Measurements from ENCODE around the gene C22orf23. TPM values are rescaled to one million over a fixed set of nuclear protein-coding genes. Genes with fewer than 3 reads are reported as not detected.

Gene C22orf23
- total and polyA plus RNA-seq, 2 experiments from 2014 or later, result 0.80 to 2.5 TPM

DNA sequence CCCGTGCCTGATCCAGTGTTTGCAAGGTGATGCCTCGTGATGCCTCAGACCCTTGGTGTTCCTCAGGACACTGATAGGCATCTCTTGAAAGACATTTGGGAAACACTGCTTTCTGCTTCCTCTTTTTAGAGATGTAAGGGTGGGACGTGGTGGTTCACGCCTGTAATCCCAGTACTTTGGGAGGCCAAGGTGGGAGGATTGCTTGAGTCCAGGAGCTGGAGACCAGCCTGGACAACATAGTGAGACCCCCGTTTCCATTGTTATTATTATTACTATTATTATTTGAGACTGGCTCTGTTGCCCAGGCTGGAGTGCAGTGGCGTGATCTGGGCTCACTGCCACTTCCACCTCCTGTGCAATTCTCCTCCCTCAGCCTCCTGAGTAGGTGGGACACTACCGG is 37.5 kb upstream of the C22orf23 start:
- TF ChIP-seq, protein P1, sequence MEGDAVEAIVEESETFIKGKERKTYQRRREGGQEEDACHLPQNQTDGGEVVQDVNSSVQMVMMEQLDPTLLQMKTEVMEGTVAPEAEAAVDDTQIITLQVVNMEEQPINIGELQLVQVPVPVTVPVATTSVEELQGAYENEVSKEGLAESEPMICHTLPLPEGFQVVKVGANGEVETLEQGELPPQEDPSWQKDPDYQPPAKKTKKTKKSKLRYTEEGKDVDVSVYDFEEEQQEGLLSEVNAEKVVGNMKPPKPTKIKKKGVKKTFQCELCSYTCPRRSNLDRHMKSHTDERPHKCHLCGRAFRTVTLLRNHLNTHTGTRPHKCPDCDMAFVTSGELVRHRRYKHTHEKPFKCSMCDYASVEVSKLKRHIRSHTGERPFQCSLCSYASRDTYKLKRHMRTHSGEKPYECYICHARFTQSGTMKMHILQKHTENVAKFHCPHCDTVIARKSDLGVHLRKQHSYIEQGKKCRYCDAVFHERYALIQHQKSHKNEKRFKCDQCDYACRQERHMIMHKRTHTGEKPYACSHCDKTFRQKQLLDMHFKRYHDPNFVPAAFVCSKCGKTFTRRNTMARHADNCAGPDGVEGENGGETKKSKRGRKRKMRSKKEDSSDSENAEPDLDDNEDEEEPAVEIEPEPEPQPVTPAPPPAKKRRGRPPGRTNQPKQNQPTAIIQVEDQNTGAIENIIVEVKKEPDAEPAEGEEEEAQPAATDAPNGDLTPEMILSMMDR (IDR thresholded peaks at IDR 0.05; ENCODE audit: low read depth, low read length), result no peak
- no peak overlapping the region for H3K27ac ChIP-seq

DNA sequence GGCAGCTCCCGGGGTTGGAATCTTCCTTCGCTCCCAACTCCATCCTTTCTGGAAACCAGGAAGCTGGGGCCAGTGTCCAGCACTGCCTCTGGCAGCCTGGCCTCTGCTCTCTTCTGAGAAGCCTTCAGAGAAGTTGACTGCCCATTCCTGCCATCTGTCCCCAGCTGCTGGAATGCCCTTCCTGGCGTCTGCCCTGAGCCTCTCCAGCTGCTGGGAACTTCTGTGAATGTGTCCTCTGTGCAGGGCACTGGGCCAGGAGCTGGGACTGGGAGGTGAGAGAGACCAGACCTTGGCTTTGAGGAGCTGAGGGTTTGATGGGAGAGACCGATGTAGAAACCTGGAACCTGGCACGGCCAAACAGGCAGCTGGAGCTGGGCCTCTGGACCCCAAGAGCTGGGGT is 36.9 kb upstream of the C22orf23 start:
- Histone ChIP-seq H3K36me3 (no peaks in the 10 kb centered on the region), H3K4me1 (ENCODE audit: low read depth) (no peaks in the 10 kb centered on the region), H3K27me3 (no peaks in the 10 kb centered on the region), H3K4me3 (no peak overlapping the region), H3K27ac (no peak overlapping the region), H3K9me3 (ENCODE audit: low read depth) (no peaks in the 10 kb centered on the region)
- TF ChIP-seq, protein P1 (IDR thresholded peaks at IDR 0.05; ENCODE audit: low read depth, low read length), result no peak
- no peak for DNase-seq (ENCODE audit: low read depth in 1 of 2, low spot score in 1 of 2)

More for the DNA sequence above, 37.5 kb upstream of the C22orf23 start:
- no peaks in the 10 kb centered on the region for H3K36me3 ChIP-seq
- H3K27me3 ChIP-seq, result no peaks in the 10 kb centered on the region
- no peaks in the 10 kb centered on the region for H3K9me3 ChIP-seq (ENCODE audit: low read depth)
- no peak for DNase-seq (ENCODE audit: low read depth in 1 of 2, low spot score in 1 of 2)
- no peaks in the 10 kb centered on the region for H3K4me1 ChIP-seq (ENCODE audit: low read depth)
- no peak overlapping the region for H3K4me3 ChIP-seq

DNA sequence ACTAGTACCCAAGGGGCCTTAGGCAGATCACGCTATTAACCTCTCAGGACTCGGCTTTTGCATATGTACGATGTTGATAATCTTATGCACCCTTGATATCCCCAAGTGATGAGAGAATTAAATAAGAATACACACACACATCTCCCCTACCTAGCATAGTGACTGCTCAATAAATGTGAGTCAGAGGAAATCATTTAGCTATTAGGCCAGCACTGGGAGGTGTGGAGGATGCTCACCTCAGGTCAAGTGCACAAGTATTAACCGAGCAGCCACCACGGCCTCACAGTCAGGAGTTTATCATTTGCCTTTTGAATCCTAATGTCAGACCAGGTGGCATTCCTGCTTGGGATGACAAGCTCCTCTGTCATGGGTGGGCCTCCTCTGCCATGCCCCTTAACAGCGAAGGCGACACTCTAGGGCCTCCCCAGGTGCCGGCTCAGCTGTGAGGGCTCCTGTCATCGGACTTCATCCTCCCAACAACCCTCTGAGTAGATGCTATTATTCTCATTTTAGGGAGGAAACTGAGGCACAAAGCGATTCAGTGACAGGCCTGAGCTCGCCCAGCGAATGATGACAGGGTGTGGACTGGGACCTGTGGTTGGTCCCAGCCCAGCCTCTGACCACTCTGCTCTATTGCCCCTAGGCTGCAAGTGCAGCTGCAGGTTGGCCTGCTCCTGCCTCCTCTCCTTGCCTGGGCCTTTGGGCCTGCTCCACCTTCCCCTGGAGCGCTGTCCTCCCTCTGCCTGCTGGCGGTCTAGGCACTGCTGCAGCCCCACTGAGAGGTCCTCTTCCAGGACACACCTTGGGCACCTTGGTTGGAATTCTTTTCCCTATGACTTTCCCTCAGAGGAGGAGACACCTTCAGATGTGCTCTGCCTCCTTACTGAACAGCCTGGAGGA is 36.0 kb upstream of the C22orf23 start:
- no peak for DNase-seq (ENCODE audit: low read depth in 1 of 2, low spot score in 1 of 2)
- Histone ChIP-seq H3K4me3 (no peak overlapping the region), H3K9me3 (ENCODE audit: low read depth) (no peaks in the 10 kb centered on the region), H3K36me3 (no peaks in the 10 kb centered on the region), H3K27me3 (peaks cover 6% of the 10 kb centered on the region), H3K27ac (no peak overlapping the region), H3K4me1 (ENCODE audit: low read depth) (no peaks in the 10 kb centered on the region)
- TF ChIP-seq, protein P1 (IDR thresholded peaks at IDR 0.05; ENCODE audit: low read depth, low read length), result no peak

DNA sequence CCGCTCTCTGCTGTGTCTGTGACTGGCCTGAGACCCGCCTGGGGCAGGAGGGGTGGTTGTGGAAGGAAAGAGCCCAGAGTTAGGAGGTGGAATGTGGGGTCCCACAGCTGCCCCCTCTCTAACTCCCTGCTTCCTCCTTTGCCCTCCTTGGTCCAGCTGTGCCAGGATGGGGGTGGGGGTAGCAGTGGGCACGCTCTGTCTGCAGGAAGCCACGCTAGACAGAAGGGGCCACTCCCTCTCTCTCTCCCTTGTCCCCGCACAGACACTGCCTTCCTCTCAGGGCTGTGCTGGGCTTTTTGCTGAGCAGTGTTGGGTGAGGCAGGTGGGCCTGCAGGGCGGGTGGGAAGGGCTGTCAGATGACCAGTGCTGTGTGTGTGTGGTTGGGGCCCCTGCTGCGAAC is 33.0 kb upstream of the C22orf23 start:
- TF ChIP-seq, protein P1 (IDR thresholded peaks at IDR 0.05; ENCODE audit: low read depth, low read length), result no peak
- no peak for DNase-seq (ENCODE audit: low read depth in 1 of 2, low spot score in 1 of 2)
- no peak overlapping the region for H3K4me3 ChIP-seq

DNA sequence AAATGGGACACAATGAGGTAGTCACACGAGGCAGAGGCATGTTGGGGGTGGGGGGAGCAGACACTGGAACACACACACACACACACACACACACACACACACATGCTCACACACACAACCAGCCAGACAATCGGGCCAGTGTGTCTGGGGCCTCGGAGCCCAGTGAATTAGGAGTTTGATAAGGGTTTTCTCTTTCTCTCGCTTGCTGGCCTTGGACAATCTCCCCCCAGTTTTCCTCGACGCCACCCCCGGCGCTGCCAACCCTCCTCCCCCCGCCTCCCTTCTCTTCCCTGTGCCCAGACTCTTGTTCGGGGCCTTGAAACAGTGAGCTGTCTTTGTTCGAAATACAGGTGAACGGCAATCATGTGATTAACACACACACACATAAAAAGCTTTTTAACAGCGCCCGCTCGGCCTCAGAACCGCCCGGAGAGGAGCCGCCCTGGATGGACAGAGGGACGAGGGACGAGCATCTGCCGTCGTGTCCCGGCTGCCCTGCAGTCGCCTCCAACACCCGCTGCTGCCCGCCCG is 32.4 kb upstream of the C22orf23 start:
- Histone ChIP-seq H3K9me3 (ENCODE audit: low read depth) (no peaks in the 10 kb centered on the region), H3K4me1 (ENCODE audit: low read depth) (no peaks in the 10 kb centered on the region), H3K27ac (no peak overlapping the region), H3K4me3 (no peak overlapping the region), H3K36me3 (no peaks in the 10 kb centered on the region), H3K27me3 (peaks cover 33% of the 10 kb centered on the region)
- no peak for DNase-seq (ENCODE audit: low read depth in 1 of 2, low spot score in 1 of 2)
- TF ChIP-seq, protein P1 (IDR thresholded peaks at IDR 0.05; ENCODE audit: low read depth, low read length), result no peak

More for the DNA sequence above, 33.0 kb upstream of the C22orf23 start:
- Histone ChIP-seq H3K36me3 (no peaks in the 10 kb centered on the region), H3K27ac (no peak overlapping the region), H3K4me1 (ENCODE audit: low read depth) (no peaks in the 10 kb centered on the region), H3K9me3 (ENCODE audit: low read depth) (no peaks in the 10 kb centered on the region), H3K27me3 (peaks cover 33% of the 10 kb centered on the region)

Measured in cardiac muscle cell (in vitro differentiated cells and primary cell).